Ramos (cell line): ENCODE measurements around the gene HOXB5.

Source experiments
- in situ Hi-C: fragments of 300-500 bp; cut with MboI; formaldehyde crosslinking; loops from one replicate; pipeline ENCODE4 v1.14.3; 2022; ENCODE audit warnings: low sequenced_read_pairs; ENCODE audit not compliant: unreplicated experiment

Gene HOXB5

DNA sequence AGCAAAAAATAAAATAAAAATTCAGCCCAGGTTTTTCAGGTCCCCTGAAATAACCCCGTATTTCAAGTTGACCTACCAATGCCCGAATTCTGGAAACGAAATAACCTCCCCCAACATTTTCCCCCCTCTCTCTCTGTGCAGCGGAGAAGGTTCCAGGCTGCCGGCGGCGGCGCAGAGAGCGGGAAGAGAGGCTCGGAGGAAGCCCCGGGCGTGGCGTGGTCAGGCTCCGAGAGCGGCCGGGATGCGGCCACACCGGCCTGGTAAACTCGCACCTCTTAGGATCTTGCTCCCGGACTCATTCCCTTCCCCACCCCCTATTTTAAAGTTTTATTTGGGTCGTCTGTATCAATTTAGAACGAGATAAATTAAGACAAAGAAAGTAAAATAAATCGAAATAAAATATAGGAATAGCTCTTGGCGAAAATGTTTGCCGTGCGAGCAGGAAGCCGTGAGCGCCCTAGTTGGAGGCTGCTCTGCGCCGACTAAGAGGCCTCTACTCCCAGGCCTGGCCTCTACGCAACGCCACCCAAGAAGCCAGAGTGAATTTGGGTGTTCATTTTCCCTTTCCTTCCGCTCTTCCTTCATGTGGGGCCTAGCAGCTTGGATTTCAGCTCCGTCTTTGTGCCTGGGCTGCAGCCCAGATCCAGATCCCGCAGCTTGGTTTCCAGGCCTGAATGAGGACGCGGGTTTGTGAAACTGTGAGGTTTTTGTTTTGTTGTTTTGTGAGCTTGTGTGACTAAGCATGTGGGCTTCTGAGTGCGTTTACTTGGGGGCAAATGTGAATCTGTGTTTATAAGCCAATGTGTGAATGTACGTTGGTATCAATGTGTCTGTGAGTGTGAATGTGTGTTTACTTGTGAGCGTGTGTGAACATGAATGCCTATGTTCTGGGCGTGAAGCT lies 12.7 kb upstream of the HOXB5 start:
- in situ Hi-C loops: no loop called here

DNA sequence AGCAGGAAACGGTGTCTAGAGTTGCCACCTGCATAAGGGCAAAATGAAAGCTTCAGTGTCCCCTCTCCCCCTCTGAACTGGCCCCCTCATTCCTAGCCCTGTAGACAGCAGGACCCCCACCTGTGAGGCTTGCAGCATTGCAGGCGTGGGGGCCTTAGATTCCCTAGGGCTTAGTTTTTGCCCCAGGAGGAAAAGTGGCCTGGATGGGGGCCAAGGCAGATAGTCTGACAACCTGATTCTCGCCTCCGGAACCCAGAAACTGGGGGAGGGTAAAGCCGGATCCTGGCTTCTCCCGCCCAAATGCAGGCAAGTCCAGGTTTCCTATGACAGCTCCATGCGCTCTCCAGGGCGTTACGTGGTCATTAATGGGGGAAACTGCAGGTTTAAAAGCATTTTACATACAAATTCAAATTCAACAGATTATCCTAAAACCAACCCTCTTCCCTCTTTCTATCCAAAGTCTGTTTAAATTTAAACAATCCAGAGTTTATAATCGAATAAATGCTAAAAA lies 11.9 kb upstream of the HOXB5 start:
- in situ Hi-C loops: no loop called here

DNA sequence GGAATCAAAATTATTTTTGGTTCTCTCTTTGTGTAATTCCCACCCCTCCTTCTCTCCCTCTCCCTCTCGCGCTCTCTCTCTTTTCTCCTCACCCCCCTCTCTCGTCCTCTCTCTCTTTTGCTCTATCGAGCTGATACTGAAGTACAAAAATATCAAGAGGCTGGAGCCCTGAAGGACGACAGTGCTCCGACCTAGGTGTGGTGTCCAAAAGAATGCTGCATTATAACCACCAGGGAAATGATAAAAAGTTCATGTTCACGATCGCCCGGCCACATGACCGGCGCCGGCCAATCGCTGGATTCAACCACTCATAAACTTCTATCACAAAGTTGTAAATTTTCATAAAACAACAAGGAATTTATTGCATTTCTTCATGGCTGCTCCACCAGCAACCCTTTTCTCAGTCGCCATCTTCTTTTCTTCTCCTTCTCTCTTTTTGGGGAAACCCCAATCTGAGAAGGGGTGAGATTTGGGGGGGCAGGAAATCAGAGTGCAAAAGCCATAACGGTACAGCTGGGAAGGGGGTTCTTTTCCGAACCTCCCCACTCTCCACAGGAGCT lies 11.3 kb upstream of the HOXB5 start, which contains the start of gene HOXB6:
HOXB6 (minus strand) TSS at position 217 of the 560 bp plus-strand sequence. CDS start 6,836 bp downstream, outside the sequence.
- in situ Hi-C loops: no loop called here

DNA sequence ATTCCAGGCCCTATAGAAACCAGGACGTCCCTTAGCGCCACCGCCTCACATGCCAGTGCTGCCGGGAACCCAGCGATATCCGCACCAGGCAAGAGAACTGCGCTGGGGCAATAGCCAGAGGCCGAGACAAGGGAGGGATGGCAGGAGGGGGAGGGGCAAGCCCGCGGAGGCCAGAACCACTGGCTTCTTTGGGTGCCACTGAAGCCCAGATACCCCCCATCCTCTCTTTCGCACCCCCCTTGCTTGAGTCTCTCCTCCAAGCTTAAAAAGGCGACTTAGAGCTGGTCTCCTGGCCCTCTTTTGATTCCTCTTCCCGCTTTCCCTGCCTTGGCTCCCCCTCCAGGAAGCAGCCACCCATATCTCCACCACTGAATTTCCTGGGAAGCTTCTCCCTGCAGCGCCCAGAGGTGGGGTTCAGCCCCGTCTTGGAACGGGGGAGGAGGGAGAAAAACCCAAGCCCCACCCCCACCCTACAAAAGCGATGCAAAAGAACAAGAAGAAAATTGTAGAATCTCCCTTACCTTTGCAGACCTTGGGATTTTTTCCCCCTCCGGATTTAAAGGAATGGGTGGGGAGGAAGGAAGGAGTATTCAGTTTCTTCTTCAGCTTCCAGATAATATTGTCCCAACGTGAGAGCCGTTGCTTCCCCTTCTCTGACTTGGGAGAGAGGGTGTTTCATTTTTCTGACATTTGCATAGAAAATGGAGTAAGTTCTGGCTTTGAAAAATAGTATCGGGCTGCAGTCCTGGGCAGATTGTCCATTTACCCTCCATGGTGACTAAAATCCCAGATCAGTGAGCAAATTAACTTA lies 10.6 kb upstream of the HOXB5 start:
- in situ Hi-C loops: no loop called here

DNA sequence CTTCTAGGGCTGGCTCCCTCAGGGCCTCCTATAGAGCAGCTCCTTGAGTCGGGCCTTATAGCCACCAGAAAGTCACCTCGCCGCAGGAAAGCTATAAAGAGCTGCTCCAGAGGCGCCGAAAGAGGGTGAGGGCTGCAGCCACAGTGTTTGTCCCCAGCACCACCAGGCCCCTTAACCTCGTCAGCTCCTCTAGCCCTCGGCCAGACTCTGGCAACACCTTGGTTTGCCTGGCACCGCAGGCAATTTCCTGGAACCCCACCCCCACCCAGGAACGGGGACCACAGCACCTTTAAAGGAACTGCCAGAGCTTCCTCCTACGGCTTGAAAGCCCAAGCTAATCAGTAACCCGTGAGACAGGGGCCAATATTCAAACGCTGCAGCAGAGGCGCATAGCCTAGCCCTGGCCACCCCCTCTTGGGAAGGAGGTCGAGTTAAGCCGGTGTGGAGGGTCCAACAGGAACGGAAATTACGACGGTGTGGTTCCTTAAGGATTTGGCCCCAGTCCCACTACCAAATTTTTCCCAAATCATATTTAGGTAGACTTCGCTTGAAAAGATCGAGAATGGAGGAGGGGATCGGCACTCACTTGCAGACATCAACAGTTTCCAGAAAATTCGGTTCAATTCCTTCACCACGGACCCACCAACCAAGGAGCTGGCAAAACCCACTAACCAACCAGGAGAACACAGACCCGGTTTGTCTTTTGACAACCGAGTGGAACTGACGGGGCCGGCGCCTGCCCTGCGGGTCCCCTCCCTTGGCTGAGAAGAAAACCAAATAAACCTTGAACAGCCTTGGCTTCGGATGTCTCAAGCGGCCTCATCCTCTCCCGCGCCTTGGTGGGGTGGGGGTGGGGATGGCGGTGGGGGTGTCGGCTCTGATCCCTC lies 8.2 kb upstream of the HOXB5 start:
- in situ Hi-C loops: no loop called here

DNA sequence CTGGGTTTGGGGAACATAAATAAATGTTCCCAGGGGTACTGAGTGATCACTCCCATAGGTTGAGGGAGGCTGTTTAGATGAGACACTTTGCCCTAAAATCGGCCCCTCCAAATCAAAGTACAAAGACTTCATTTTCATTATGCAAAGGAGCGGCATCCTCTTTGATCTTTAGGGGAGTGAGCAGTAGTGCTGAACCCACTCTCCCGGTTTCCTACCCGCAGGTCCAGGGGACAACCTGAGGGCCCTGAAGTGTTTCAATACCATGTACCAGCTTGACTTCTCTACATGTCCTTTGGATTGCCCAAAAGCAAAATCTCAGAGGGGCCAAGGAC lies 7.6 kb upstream of the HOXB5 start:
- in situ Hi-C loops: no loop called here

DNA sequence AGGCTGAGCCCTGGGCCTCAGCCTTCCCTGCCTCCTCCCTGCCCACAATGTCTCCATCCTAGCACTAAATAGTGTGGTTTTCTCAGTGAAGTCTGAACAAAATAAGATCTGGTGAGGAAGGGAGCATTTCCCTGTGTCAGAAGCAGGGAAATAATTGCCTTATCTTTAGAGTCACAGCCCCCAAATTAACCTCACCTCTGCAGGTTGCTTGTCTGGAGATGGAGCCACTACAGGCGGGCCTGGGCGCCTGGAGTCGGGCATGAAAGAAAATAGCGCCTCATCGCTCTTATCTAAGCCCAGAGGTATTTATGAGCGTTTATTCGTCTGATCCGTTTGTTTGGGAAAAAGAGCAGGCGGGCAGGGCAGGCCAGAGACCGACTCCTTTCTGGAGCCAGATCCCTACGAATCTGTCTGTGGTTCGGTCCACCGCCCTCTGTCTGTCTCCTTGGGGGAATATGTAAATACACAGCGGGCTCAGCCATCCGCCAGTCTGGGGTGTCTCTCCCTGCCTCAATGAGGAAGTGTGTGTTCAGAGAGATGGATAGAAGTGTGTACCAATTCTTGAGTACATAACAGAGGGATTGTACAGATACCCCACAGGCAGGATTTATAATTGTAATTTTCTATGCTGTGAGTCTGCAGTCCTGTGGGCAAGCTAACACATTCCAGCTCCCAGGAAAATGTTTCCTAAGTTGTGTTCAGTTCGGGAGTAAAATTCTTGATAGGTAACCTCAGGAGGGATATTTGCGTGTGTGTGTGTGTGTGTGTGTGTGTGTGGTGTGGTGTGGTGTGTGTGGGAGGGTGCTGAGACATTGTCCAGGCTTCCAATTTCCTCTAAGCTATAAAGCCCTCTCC lies 6.9 kb upstream of the HOXB5 start:
- in situ Hi-C loops: no loop called here

DNA sequence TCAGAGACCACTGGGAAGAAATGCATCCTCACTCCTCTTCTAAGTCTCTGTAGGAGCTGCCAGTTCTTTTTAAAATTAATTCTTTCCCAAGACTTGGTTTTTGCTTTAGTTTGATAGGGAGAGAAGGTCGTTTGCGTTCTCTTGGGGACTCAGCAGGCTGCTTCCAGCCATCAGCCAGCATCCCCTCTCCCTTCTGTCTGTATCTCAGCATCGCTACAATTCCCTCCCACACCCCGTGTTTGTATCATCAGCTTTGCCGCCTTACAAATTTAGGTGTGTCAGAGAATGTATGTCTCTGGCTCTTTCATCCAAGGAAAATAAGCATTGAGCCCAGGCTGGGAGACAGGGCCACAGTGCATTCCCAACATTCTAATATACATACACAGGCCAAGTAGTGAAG lies 5.8 kb upstream of the HOXB5 start:
- in situ Hi-C loops: no loop called here

DNA sequence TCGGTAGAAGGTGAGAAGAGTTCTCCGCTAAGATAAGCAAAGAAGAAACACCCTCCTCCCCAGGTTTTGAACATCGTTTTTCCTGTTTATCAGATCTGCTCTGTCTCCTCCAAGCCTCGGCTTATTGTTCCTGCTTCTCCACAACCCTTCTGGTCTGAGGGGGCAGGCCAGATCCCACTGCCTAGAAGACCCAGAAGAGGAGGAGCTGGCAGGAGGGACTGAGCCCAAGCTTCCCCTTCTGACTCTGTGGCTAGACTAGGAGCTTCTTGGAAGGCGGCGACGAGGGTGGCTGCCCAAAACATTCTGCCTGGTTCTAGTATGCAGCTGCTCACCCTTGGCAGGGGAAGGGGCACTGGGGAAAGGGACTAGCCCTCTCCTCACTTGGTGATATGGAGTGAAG lies 5.2 kb upstream of the HOXB5 start:
- in situ Hi-C loops: no loop called here

DNA sequence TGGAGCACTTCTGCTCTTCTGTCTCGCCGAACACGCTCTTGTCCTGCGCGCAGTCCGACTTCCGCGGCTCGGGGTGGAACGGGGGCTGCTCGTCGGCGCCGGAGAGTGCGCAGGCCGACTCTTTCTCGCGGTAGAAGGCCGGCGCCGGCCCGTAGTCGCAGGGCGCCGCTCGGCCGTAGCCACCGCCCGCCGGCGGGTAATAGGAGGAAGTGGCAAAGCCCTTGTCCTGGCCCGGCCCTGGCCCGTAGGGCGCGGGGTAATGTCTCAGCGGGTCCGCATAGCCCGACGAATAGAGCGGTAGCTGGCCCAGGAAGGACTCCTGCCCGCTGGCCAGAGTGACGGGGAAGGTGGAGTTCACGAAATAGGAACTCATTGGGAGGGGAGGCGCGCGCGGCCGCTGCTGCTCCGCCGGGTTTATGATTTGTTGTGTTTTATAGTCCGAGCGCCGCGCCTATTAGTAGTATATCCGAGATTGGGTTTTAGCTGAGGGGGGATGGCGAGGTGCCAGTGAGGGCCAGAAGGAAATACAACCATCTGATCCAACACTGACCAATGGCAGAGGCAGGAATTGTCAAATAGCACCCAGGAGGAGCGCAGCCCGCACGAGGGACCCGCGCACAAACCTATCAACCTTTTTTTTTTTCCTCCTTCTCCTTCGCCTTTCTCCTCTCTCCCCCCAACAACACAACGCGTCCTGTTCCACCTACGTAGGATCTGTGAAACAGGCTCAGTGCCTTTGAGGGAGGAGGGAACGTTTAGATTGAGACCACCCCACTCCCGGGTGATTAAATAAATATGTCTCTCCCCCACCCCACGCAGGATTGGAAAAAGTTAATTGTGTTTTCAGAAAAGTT lies 4.4 kb upstream of the HOXB5 start:
- in situ Hi-C loops: no loop called here

DNA sequence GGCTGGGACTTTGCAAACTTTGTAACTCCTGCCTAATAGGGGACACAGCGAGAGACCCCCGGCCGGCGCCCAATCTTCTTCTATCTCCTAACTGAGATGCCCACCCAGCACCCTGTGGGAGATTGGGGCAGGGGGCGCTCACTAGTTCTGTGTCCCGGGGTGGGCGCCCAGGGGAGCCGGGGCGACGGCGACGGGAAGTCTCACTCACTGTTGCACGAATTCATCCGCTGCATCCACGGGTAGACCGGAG lies 3.9 kb upstream of the HOXB5 start:
- in situ Hi-C loops: no loop called here

DNA sequence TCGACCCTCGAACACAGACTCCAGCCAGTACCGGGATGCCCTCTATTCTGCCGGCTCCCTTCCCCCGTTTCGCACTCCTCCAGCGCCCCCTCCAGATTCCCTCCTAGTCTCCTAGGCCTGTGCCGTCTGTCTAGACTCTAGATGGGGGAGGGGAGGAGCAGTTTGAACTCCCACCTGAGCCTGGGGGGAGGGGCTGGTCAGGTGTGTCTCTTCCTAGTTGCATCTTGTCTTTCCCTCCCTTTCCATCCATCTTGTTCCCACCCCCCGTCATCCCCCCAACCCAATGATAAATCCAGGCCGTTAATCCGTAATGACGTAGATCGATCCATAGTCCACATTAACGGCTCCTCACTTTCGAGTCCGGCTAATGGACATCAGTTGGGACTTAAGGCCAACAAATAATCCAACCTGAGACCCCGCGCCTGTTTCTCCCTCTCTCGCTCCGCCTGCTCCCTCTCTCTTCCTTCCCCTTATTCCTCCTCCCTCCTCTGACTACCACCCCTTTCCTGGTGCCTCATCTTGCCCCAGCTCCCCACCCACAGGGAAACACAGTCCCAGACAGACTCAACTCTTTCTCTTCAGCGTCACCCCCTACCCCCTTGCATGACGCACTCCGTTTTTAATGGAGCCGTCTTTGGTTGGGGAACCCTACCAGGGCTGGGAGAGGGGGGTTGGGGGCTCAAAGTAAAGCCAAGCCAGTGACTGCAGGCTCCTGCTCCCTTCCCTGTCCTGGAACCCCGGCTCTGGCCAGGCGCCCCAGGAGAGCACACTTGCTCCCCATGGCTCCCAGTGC lies 3.4 kb upstream of the HOXB5 start:
- in situ Hi-C loops: no loop called here

DNA sequence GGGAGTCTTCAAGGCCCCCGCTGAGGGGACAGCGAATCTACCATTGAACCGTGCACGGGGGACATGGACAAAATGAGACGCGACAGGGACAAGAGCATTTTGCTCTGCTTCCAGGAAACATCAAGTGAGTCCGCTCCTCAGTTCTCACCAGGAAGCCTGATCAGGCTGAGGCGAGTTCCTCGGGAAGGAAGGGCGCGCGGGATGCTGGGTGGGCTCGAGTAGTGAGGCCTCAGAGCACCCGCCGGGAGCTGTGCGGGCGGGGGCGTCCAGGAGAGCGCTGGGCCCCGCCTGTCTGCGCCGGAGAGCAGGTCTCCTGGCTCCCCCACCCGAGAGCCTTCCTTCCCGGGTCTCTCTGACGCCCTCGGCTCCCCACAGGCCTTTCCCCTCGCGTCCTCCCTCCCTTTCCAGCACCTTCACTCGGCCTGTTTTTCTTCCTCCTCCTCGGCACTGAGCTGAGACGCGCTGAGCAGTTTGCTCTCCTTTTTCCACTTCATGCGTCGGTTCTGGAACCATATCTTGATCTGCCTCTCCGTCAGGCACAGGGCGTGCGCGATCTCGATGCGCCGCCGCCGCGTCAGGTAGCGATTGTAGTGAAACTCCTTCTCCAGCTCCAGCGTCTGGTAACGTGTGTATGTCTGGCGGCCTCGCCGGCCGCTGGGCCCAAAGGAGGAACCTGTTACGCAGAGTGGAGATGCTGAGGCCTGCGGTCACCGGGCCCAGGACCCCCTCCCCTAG lies 2.6 kb upstream of the HOXB5 start:
- in situ Hi-C loops: no loop called here

DNA sequence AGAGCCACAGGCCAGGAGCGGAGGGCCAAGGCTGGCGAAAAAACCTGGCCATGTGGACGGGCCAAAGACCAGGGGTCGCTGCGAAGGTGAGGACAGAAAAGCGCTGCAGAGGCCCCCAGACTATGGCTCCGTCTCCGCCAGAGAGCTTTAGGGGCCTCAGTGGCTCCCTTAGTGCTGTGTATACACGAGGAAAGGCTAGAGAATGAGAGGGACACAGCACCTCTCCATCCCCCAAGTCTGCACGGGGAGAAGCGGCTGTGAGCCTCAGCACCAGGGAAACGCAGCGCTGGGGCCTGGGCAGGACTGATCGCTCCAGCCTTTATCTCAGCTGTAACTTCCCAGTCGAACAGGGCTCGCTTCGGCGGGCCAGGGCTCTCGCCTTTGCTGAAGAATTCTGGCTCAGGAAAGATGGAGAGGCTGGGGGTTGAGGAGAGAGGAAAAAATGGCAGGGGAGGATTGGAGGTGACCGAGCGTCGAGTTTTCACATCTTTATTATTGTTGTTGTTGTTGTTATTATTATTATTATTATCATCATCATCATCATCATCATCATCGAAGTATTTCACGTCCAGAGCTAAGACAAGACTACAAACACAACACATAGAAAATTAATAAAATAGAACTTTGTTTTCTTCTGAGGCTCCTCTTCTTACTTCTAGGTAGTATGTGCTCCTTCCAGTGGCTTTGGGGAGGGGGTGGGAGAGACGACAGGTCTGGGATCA lies 1.9 kb upstream of the HOXB5 start:
- in situ Hi-C loops: no loop called here

DNA sequence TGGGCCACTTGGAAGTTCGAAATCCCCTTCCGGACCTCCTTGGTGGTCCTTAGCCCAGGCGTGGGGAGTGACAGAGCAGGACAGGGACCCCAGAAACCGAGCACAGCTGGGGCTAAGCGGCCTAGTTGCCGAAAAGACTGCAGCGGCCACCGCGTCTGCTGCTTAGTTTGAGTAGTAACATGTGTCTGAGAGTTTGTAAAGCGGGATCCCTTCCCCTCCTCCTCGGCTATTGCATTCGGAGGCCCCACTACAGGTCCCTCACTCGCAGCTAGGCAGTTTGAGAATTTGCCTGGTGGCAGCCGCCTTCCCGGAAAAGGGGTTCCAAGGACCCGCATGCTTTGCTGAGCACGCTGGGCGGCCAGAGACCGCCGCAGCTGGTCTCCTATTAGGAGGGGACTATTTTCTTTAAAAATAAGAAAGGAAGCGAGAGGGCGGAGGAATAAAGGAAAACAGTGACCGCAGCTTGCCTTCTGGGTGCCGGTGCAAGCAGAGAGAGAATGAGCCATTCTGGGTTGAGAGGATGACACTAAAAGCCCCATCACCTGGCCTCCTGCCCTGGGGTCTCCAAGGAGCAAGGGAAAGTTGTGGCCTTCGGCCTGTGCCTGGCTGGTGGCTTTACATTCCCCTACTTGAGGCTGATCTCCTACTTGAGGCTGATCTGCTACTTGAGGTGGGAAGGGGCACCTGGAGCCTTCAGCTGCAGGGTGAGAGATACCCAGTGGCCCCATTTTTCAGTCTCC lies 1.1 kb upstream of the HOXB5 start:
- in situ Hi-C loops: no loop called here
